Measurements from ENCODE around the gene PELO. TPM values are rescaled to one million over a fixed set of nuclear protein-coding genes. Genes with fewer than 3 reads are reported as not detected.

The PELO gene
- total and polyA plus RNA-seq, 2 donors (not counting 3 experiments of a cell fraction or from before 2014, with no cell fraction given), result 8.6 to 13.2 TPM

DNA sequence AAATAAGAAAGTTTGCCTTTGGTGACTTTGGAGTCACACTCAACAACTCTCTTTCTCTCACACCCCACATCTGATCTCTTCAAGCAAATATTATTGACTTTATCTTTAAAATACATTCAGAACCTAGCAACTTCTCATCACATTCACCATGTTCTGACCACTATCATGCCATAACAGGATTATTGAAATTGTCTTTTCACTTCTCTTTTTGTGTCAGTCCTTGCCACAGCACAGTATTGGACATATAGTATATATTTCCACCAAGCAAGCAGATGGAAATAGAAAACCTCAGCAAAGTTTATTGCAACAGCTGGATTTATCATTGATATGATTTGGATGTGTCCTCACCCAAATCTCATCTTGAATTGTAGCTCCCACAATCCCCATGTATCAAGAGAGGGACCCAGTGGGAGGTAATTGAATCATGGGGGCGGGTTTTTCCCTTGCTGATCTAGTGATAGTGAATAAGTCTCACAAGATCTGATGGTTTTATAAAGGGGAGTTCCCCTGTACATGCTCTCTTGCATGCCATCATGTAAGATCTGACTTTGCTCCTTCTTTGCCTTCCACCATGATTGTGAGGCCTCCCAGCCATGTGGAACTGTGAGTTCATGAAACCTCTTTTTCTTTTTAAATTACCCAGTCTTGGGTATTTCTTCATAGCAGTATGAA is 26.9 kb upstream of the PELO start:
- Histone ChIP-seq H3K27me3 (ENCODE audit: control insufficient read depth in 2 of 2, insufficient read depth in 2 of 2, low read length in 2 of 2) (no peaks in the 10 kb centered on the region), H3K79me2 (ENCODE audit: control insufficient read depth, insufficient read depth, low read length) (no peaks in the 10 kb centered on the region), H3K9ac (replicated peaks; ENCODE audit: extremely low read depth, insufficient read depth, low read length) (no peak overlapping the region), H2AFZ (ENCODE audit: low read depth, low read length) (no peak overlapping the region), H3K9me3 (replicated peaks; ENCODE audit: control insufficient read depth, insufficient read depth, low read length) (no peaks in the 10 kb centered on the region), H3K4me3 (replicated peaks in 1 of 3; ENCODE audit: insufficient read depth in 1 of 3, low read depth in 1 of 3, low read length in 3 of 3) (no peak overlapping the region), H4K20me1 (replicated peaks; ENCODE audit: control insufficient read depth, extremely low read depth, insufficient read depth, low read length) (no peaks in the 10 kb centered on the region), H3K4me1 (ENCODE audit: control insufficient read depth, extremely low read depth, insufficient read depth, low read length) (no peaks in the 10 kb centered on the region), H3K4me2 (ENCODE audit: insufficient read depth, low read length) (no peak overlapping the region), H3K27ac (ENCODE audit: insufficient read depth, low read depth, low read length) (no peak overlapping the region), H3K9me1 (replicated peaks; ENCODE audit: control insufficient read depth, extremely low read depth, insufficient read depth, low read length) (no peaks in the 10 kb centered on the region), H3K36me3 (ENCODE audit: control insufficient read depth in 2 of 2, extremely low read depth in 1 of 2, insufficient read depth in 2 of 2, low read length in 2 of 2) (no peaks in the 10 kb centered on the region)
- TF ChIP-seq, protein P1, sequence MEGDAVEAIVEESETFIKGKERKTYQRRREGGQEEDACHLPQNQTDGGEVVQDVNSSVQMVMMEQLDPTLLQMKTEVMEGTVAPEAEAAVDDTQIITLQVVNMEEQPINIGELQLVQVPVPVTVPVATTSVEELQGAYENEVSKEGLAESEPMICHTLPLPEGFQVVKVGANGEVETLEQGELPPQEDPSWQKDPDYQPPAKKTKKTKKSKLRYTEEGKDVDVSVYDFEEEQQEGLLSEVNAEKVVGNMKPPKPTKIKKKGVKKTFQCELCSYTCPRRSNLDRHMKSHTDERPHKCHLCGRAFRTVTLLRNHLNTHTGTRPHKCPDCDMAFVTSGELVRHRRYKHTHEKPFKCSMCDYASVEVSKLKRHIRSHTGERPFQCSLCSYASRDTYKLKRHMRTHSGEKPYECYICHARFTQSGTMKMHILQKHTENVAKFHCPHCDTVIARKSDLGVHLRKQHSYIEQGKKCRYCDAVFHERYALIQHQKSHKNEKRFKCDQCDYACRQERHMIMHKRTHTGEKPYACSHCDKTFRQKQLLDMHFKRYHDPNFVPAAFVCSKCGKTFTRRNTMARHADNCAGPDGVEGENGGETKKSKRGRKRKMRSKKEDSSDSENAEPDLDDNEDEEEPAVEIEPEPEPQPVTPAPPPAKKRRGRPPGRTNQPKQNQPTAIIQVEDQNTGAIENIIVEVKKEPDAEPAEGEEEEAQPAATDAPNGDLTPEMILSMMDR (IDR thresholded peaks at IDR 0.05; ENCODE audit: extremely low read depth in 1 of 2, insufficient read depth in 1 of 2, low read depth in 1 of 2, low read length in 2 of 2), result no peak
- TF ChIP-seq, protein P2, sequence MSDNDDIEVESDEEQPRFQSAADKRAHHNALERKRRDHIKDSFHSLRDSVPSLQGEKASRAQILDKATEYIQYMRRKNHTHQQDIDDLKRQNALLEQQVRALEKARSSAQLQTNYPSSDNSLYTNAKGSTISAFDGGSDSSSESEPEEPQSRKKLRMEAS (IDR thresholded peaks at IDR 0.05; ENCODE audit: insufficient read depth, insufficient read length), result no peak
- no peak for TF ChIP-seq GATA2 (IDR thresholded peaks at IDR 0.05; ENCODE audit: insufficient read depth, insufficient read length, low read depth, low read length)
- no peak for TF ChIP-seq EZH2 (IDR thresholded peaks at IDR 0.05; ENCODE audit: borderline replicate concordance, low read depth, low read length, severe bottlenecking)
- TF ChIP-seq MYC (IDR thresholded peaks at IDR 0.05; ENCODE audit: low read depth, low read length), result no peak
- no peak for TF ChIP-seq FOS (IDR thresholded peaks at IDR 0.05; ENCODE audit: borderline replicate concordance, insufficient read depth, low read length)
- no peak for TF ChIP-seq POLR2A (IDR thresholded peaks at IDR 0.05; ENCODE audit: low read depth, low read length)
- no peak for TF ChIP-seq POLR2AphosphoS5 (IDR thresholded peaks at IDR 0.05; ENCODE audit: insufficient read depth, low read depth, low read length)
- no peak for TF ChIP-seq JUN (IDR thresholded peaks at IDR 0.05; ENCODE audit: borderline replicate concordance, insufficient read depth, insufficient read length, low read depth)
- BruUV-seq (replicated peaks), result no TSS peak
- DNase-seq (ENCODE audit: low read depth, low spot score), result no peak
- ChIA-PET POLR2A (no interaction called here), CTCF (no interaction called here)
- dilution Hi-C loops (cut with MboI; ENCODE audit: extremely low pct_ligation_motif_present, low sequenced_read_pairs), result no loop called here
- FAIRE-seq, result no peak
- intact Hi-C loops (cut with micrococcal nuclease), result no loop called here

All from endothelial cell of umbilical vein (primary cell).